Measurements from ENCODE around the gene ELF5. TPM values are rescaled to one million over a fixed set of nuclear protein-coding genes. Genes with fewer than 3 reads are reported as not detected.
A peak's percentile ranks its signal among the peaks of the same experiment; 100 is the strongest.

ELF5 gene
- total RNA-seq (2022) = not detected in 2 replicates
- not detected for Bru-seq, nascent RNA
- BruChase-seq, experiment 1, labeled RNA remaining after a 6-hour chase = not detected
- BruChase-seq, experiment 2, labeled RNA remaining after a 2-hour chase = percentile 3 among the genes with signal in this experiment
- long read RNA-seq = 0 reads

DNA sequence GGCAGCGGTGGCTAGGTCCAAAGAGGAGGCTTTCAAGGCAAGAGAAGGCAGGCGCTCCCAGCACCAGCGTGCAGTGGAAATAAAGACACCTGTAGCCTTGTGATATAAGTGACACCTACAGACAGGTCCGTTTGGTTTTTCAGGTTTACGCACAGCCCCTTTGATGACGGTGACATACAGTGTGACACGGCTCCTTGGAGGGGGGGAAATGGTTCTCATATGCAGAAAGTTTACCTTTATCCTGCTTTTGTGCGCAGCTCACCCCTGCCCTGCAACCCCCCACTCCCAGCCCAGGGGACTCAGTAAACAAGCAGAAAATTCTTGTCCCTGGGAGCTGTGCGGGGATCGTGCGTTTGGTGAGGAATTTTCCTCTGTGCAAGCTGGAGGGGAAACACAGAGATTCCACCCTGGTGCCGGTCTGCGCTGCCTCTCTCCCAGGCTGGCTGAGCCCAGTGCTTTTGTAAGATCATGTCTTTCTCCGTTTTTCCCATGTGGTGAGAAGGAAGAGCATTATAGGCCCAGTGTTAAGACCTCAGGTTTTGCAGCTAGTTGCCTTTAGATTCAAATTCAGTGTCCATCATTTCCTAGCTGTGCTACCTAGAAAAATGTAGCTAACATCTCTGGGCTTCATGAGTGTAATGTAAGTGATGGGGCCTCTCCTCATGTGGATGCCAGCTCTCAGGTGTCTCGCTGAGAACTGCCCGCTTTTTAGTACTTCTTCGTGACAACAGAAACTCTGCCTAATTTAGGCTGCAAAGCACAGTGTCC lies at the start of gene ELF5:
TSS of gene ELF5 (minus strand) at position 113 of the 768 bp plus-strand sequence. CDS start 8,045 bp downstream, outside the sequence.
- Mint-ChIP-seq H3K27me3 (ENCODE audit: insufficient read depth, unreplicated experiment) (peaks cover 11% of the 10 kb centered on the region), H3K4me1 (ENCODE audit: insufficient read depth, unreplicated experiment) (no peaks in the 10 kb centered on the region), H3K4me3 (ENCODE audit: unreplicated experiment) (no peak within 1 kb of the TSS), H3K9me3 (ENCODE audit: unreplicated experiment) (no peaks in the 10 kb centered on the region), H3K27ac (ENCODE audit: low read depth, unreplicated experiment) (no peak within 1 kb of the TSS), H3K36me3 (ENCODE audit: insufficient read depth, unreplicated experiment) (no peaks in the 10 kb centered on the region)
- ChIA-PET POLR2A (no interaction called here), CTCF (interaction anchor here (0.6 to 4.8 kb wide), 31 partner anchors 9 to 982 kb away, joined by 3 to 33 read pairs (median 4); no protein-coding TSS in a partner anchor)
- no TSS peak for BruUV-seq (replicated peaks)
- no peak for DNase-seq (ENCODE audit: unreplicated experiment)
- TF ChIP-seq, protein P1, sequence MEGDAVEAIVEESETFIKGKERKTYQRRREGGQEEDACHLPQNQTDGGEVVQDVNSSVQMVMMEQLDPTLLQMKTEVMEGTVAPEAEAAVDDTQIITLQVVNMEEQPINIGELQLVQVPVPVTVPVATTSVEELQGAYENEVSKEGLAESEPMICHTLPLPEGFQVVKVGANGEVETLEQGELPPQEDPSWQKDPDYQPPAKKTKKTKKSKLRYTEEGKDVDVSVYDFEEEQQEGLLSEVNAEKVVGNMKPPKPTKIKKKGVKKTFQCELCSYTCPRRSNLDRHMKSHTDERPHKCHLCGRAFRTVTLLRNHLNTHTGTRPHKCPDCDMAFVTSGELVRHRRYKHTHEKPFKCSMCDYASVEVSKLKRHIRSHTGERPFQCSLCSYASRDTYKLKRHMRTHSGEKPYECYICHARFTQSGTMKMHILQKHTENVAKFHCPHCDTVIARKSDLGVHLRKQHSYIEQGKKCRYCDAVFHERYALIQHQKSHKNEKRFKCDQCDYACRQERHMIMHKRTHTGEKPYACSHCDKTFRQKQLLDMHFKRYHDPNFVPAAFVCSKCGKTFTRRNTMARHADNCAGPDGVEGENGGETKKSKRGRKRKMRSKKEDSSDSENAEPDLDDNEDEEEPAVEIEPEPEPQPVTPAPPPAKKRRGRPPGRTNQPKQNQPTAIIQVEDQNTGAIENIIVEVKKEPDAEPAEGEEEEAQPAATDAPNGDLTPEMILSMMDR (IDR thresholded peaks at IDR 0.05; ENCODE audit: unreplicated experiment) = no peak
- intact Hi-C loops (cut with micrococcal nuclease) = loop anchor here (1.0 to 5.0 kb wide), 5 partner anchors 58 to 878 kb away; no protein-coding TSS in a partner anchor

DNA sequence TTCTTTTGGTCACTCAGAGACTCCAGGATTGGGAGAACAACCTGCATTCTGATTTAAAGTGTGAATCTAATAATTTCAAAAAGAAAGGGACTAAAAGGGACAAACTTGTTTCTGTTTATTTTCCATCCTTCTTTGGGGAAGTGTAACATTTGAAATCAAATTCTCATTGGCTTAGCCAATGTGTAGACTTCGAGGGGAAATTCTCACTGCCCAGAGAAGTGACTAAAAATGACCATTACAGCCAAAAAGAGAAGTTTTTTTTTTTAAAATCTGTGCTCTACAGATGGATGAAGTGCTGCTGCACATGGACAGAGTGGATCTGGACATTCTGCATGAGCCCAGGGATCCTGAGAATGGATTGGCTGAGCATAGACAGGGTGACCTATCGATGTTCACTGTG lies 49.4 kb upstream of the ELF5 start:
- Mint-ChIP-seq H3K27me3 (ENCODE audit: insufficient read depth, unreplicated experiment) (no peaks in the 10 kb centered on the region), H3K36me3 (ENCODE audit: insufficient read depth, unreplicated experiment) (no peaks in the 10 kb centered on the region), H3K27ac (ENCODE audit: low read depth, unreplicated experiment) (no peak overlapping the region), H3K9me3 (ENCODE audit: unreplicated experiment) (no peaks in the 10 kb centered on the region), H3K4me3 (ENCODE audit: unreplicated experiment) (no peak overlapping the region), H3K4me1 (ENCODE audit: insufficient read depth, unreplicated experiment) (peaks cover 19% of the 10 kb centered on the region)
- intact Hi-C loops (cut with micrococcal nuclease) = no loop called here
- TF ChIP-seq, protein P1 (IDR thresholded peaks at IDR 0.05; ENCODE audit: unreplicated experiment) = no peak
- ChIA-PET POLR2A (interaction anchor here (0.6 to 1.5 kb wide), 3 partner anchors 11 to 1864 kb away, joined by 3 to 6 read pairs (median 3); no protein-coding TSS in a partner anchor), CTCF (interaction anchor here (0.6 to 1.6 kb wide), 3 partner anchors 23 to 1397 kb away, joined by 3 to 8 read pairs (median 3); no protein-coding TSS in a partner anchor)
- no peak for DNase-seq (ENCODE audit: unreplicated experiment)
- no TSS peak for BruUV-seq (replicated peaks)

GRCh38 chr11:34560511-34560910 lies 46.9 kb upstream of the ELF5 start:
- no peak for DNase-seq (ENCODE audit: unreplicated experiment)
- POLR2A ChIA-PET = interaction anchor here (1.7 kb wide), 1 partner anchor 10 kb away, joined by 6 read pairs; no protein-coding TSS in a partner anchor
- CTCF ChIA-PET = no interaction called here

More at GRCh38 chr11:34560511-34560910, 46.9 kb upstream of the ELF5 start:
- BruUV-seq (replicated peaks) = no TSS peak
- no peak overlapping the region for H3K27ac Mint-ChIP-seq (ENCODE audit: low read depth, unreplicated experiment)
- no peaks in the 10 kb centered on the region for H3K9me3 Mint-ChIP-seq (ENCODE audit: unreplicated experiment)
- no peaks in the 10 kb centered on the region for H3K27me3 Mint-ChIP-seq (ENCODE audit: insufficient read depth, unreplicated experiment)
- TF ChIP-seq, protein P1 (IDR thresholded peaks at IDR 0.05; ENCODE audit: unreplicated experiment) = no peak
- H3K36me3 Mint-ChIP-seq (ENCODE audit: insufficient read depth, unreplicated experiment) = no peaks in the 10 kb centered on the region
- intact Hi-C loops (cut with micrococcal nuclease) = no loop called here
- no peak overlapping the region for H3K4me3 Mint-ChIP-seq (ENCODE audit: unreplicated experiment)
- H3K4me1 Mint-ChIP-seq (ENCODE audit: insufficient read depth, unreplicated experiment) = peaks cover 25% of the 10 kb centered on the region
